Activated CD8-positive, alpha-beta memory T cell treated with anti-CD3 and anti-CD28 coated beads, Interleukin-2, amount 50 U/mL, for 48 hours (primary cell): Measurements from ENCODE around the gene NKD2.
"Not testable (repeated sequence)": the region's sequence is repeated elsewhere in the genome, so short reads cannot be mapped to it uniquely, and the experiment has no call there.

ENCODE experiments used
- DNase-seq: peaks from one replicate; pipeline ENCODE4 v3.0.0-alpha.2; 2020

NKD2 gene

GRCh38 chr5:1059884-1060263 lies 51.3 kb downstream of the NKD2 start:
- DNase-seq, result no peak

- no peak for DNase-seq
These were observed 52.0 kb downstream of the NKD2 start for GRCh38 chr5:1060535-1060981.

- DNase-seq, result not testable (repeated sequence)
These were observed 52.7 kb downstream of the NKD2 start for GRCh38 chr5:1061292-1061691.

- DNase-seq, result no peak
These were observed 53.3 kb downstream of the NKD2 start for GRCh38 chr5:1061916-1062315.

- DNase-seq, result no peak
These were observed 54.4 kb downstream of the NKD2 start for GRCh38 chr5:1062761-1063568.

DNA sequence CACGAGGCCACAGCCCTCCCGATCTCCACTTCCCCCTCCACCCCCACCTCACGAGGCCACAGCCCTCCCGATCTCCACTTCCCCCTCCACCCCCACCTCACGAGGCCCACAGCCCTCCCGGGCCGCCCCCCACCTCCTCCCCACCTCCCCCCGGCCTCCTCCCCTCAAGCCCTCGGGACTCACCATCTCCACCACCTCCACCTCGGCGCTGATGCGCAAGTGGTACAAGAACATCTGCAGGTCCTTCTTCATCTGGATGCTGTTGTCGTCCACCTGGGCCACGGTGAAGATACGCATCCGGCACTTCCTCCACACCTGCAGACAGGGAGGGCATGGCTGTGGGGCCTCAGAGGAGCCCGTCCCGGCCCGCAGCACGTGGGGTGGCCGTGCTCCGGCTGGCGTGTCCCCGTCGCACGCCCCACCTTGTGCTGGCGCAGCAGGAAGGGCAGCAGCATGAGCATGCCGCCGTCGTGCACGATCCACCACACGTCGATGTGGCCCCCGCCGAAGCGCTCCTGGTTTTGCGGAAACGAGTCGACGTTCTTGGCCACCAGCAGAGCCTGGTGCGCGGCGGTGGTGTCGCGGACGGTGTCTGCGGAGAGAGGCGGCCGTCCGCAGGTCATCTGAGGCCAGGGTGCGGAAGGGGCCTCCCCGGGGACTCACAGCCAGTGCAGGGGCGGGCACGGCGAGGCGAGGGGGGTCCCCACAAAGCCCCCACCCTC lies 55.2 kb downstream of the NKD2 start:
- DNase-seq, result no peak

GRCh38 chr5:1064383-1065142 lies 56.0 kb downstream of the NKD2 start:
- no peak for DNase-seq

DNA sequence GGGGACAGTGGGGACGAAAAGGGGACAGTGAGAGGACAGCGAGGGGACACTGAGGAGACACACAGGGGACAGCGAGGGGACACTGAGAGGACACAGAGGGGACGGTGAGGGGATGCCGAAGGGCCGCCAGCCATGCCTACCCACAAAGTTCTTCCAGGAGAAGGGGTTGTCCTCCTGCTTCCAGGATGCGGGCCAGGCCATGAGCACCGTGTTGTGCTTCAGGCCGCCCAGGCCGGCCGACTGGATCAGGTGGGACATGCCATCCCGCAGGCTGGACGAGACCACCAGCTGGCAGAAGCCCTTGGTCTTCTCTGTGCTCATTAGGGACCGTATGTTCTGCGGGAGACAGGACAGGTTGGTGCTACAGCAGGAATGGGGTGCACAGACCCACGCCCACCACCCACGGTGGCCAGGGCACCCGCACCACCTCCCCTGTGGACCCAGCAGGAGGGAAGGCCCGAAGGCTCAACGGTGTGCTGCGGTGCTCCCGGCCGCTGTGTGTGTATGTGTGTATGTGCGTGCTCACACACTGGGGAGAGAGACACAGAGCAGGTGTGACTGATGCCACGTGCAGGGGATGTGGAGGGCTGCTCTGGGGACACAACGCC lies 56.6 kb downstream of the NKD2 start:
- no peak for DNase-seq

DNA sequence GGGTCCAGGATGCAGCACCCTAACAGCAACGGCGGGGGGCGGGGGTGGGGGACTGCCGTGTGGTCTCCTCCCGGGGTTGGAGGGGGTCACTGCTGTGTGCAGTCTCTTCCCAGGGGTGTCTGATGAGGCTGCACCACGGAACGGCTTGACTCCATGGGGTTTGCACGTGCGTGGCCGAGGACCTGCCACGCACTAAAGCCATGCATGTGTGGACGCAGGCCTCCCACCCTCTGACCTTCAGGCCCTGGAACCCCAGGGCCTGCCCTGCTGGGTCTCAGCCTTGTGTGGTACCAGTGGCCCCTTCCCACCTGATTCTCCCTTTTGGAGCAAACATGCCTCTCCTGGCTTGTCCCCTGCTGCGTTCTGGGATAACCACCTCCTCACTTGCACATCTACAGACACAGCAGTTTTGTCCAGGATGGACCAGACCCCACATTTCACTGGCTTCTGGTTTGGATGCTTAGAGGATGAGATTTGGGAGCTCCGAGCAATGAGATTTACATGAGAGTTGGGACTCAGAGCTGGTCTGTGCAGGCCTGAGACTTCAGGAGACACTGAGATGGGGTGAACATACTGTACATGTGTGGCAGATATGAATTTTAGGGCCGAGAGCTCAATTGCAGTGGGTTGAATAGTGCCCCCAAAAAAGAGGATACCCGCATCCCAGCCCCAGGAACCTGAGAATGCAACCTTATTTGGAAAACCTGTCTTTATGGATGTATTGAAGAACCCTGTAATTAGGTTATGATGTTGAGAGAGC lies 57.5 kb downstream of the NKD2 start:
- no peak for DNase-seq

GRCh38 chr5:1066676-1067075 lies 58.1 kb downstream of the NKD2 start:
- DNase-seq, result no peak

GRCh38 chr5:1067141-1068121 lies 58.8 kb downstream of the NKD2 start:
- no peak for DNase-seq

DNA sequence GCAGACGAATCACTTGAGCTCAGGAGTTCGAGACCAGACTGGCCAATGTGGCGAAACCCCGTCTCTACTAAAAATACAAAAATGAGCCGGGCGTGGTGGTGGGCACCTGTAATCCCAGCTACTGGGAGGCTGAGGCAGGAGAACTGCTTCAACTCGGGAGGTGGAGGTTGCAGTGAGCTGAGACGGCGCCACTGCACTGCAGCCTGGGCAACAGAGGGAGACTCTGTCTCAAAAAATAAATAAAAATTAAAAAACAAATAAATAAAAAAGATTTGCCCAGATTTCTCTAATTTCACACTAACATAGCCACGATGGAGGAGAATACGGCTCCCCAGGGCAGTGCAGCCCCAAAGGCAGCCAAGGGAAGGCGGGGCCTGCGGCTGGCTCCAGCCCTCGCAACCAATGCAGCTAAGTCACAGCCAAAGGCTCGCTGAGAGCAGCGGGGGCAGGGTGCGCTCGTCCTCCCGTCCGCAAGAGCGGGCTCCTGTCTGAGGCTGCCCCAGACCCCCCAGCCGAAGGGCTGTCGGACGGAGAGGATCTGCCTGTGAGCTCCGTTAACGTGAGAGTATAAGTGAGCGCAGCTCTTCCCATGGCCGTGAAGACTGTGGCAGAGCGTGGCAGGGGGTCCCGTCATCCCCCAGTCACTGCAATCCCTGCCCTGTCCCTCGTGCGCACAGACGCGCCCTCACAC lies 59.7 kb downstream of the NKD2 start:
- no peak for DNase-seq

DNA sequence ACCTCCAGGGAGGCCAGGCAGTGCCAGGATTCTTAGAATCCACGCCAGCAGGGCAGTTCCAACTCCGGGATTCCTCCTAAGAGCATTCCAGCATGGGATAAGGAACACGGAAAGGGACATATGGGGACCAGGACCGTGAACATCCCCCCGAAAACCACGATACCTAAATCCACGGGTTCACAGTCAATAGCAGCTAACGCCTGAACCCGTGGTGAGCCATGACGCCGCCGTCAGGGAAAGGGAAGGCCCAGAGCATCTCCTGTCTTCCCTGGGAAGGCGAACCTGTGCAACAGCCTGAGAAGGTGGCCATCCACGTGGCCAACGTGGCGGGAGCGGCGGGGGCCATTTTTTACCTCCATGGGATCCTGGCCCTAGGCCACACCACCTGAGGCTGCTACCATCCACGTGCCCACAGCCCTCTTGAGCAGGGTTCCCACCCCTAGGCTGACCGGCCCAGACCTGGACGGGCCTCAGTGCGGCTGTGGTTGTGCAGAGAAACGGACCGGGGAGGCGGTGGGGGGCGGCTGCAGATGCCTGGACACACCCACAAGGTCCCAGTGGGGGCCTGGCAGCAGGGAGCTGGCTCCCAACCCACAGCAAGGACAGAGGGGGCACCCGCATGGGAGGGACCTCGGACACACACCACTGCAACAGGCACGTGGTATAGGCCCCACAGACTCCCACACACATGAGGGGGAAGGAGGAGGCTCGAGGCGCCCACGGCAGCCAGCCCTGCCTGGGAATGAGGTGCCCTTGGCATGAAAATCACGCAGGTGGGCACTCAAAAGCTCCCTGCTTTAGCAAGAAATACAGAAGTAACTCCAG lies 60.5 kb downstream of the NKD2 start:
- DNase-seq, result no peak

DNA sequence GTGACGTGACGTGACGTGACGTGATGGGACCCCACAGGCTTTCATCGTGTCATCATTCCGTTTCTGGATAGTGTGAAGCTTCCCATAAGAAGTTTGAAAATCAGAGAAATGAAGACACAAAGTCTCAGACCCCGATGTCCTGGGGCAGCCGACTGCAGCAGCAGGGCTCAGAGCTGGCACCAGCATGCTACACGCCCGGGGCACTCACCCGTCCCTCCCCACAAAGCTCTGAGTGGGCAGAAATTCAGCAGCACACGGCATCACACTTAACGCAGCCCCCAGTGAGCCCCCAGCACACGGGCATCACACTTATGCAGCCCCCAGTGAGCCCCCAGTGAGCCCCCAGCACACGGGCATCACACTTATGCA lies 61.1 kb downstream of the NKD2 start:
- no peak for DNase-seq

DNA sequence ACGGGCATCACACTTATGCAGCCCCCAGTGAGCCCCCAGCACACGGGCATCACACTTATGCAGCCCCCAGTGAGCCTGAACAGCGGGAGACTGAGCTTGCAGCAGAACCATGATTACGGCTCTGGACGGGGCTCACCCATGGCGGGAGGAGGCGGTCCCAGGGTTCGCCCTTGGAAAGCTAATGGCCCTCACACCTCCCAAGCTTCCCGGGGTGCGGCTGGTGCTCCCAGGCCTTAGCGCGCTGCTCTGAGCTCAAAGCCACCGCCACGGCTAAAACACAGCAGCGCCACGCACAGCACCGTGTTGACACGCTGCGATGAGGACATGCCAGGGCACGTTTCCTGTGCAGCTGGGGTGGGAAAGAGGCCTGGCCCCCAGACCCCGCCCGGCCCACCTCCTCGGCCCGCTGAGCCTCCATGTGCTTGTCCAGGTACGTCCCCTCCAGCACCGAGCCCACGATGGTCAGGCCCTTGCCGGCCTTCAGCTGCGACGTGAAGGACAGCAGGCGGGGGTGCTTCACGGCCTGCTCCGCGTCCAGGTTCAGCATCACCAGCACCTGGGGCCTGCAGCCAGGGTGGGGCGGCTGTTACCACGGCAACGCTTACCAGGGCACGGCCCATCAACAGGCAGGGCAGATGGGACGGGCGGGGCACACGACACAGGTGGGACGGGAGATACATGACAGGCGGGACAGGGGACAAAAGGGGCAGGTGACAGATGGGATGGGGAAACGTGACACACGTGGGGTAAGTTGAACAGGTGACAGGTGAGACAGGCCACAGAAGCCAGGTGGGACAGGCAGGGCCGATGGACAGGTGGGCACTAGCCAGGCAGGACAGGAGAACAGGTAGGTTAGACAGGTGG lies 64.9 kb downstream of the NKD2 start:
- DNase-seq, result no peak

DNA sequence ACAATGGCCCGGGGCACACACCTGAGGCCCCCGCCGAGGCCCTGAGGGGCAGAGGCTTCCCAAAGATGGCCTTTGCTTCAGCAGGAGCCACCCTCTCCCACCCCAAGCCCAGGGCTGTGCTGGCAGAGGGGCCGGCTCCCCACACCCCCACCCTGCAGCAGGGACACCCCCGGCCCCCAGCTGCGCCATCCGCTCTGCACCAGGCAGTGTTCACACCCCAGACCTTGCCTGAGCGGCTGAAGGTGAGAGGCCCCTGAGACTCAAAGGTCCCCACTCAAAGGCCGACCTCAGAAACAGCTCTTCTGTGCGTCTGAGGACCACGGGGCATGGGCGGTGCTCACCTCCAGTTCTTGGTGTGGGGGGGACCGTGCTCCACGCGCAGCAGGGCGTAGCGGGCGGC lies 65.6 kb downstream of the NKD2 start:
- DNase-seq, result no peak

DNA sequence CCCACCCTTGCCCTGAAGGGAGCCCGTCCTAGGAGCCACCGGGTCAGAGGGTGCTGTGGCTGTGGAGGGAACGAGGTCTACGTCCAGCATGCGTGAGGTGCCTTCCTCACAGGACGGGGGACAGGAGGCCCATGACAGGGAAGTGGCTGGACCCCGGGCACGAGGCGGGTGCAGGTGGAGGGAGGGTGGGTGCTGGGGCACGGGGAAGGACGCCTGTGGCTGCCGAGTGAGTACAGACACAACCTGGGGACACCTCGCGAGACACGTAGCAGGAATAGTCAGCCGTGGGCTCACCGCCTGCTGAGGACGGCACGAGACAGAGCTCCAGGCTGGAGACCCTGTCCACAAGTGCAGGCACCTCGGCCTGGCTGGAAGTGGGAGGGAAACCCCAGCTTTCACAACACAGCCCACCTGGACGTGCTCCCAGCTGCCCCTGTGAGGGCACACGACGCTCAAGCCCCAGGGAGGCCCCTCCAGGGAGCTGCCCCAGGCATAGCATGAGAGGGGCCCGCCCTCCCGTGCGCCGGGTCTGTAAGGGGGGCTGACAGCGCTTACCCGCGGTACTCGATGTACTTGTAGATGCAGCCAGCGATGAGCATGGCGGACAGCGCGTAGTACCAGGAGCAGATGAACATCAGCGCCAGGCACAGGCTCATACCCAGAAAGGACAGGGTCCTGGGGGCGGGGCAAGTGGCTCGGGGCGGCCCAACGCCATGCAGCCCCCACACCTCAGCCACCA lies 66.4 kb downstream of the NKD2 start:
- DNase-seq, result no peak

- DNase-seq, result no peak
These were observed 66.9 kb downstream of the NKD2 start for GRCh38 chr5:1075555-1075881.
